ENCODE measurements around the gene IL12A. TPM values are rescaled to one million over a fixed set of nuclear protein-coding genes. Genes with fewer than 3 reads are reported as not detected.

The IL12A gene
- total RNA-seq, 1 experiment from 2014 or later = 1.0 TPM

DNA sequence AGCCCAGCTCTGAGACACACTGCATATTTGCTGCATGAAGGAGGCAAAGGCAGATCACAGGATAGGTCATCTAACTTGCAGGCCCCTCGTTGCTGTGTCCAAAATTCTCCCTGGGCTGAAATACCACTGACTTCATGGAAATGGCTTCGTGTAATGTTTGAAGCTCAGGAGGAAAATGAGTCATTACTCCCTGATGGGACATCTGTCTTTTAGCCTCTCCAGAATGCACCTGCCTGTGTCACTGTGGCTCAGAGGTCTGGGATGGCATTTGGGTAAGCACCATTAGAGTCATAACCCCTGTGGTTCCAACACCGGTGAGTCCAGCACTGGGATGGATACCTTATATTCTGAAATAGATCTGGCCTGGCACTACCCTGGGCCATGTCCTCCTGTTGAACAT, 51.5 kb downstream of the IL12A start:
- ATAC-seq (no peak), DNase-seq (ENCODE audit: low spot score) (no peak)
- ChIA-PET POLR2A (interaction anchor here (0.9 kb wide), 1 partner anchor 9 kb away, joined by 3 read pairs; no protein-coding TSS in a partner anchor), CTCF (interaction anchor here (1.5 kb wide), 1 partner anchor 8 kb away, joined by 4 read pairs; no protein-coding TSS in a partner anchor)
- Mint-ChIP-seq H3K9me3 (peaks cover 23% of the 10 kb centered on the region), H3K4me1 (peaks cover 14% of the 10 kb centered on the region), H3K36me3 (peaks cover 17% of the 10 kb centered on the region), H3K4me3 (peak overlapping the region; percentile 11; the same call in 1 of the 2 replicates), H3K27ac (no peak overlapping the region), H3K27me3 (ENCODE audit: low read depth) (peaks cover 28% of the 10 kb centered on the region)
- TF ChIP-seq, protein P1, sequence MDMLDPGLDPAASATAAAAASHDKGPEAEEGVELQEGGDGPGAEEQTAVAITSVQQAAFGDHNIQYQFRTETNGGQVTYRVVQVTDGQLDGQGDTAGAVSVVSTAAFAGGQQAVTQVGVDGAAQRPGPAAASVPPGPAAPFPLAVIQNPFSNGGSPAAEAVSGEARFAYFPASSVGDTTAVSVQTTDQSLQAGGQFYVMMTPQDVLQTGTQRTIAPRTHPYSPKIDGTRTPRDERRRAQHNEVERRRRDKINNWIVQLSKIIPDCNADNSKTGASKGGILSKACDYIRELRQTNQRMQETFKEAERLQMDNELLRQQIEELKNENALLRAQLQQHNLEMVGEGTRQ (CRISPR knock-in tag; IDR thresholded peaks at IDR 0.05) = no peak
- TF ChIP-seq ZNF138 (CRISPR knock-in tag; conservative IDR thresholded peaks at IDR 0.05) (no peak), CREB1 (CRISPR knock-in tag; IDR thresholded peaks at IDR 0.05) (no peak), FOXJ3 (CRISPR knock-in tag; IDR thresholded peaks at IDR 0.05; ENCODE audit: borderline replicate concordance) (no peak)
- TF ChIP-seq, protein P2, sequence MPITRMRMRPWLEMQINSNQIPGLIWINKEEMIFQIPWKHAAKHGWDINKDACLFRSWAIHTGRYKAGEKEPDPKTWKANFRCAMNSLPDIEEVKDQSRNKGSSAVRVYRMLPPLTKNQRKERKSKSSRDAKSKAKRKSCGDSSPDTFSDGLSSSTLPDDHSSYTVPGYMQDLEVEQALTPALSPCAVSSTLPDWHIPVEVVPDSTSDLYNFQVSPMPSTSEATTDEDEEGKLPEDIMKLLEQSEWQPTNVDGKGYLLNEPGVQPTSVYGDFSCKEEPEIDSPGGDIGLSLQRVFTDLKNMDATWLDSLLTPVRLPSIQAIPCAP (CRISPR knock-in tag; IDR thresholded peaks at IDR 0.05) = no peak
- TF ChIP-seq, protein P3, sequence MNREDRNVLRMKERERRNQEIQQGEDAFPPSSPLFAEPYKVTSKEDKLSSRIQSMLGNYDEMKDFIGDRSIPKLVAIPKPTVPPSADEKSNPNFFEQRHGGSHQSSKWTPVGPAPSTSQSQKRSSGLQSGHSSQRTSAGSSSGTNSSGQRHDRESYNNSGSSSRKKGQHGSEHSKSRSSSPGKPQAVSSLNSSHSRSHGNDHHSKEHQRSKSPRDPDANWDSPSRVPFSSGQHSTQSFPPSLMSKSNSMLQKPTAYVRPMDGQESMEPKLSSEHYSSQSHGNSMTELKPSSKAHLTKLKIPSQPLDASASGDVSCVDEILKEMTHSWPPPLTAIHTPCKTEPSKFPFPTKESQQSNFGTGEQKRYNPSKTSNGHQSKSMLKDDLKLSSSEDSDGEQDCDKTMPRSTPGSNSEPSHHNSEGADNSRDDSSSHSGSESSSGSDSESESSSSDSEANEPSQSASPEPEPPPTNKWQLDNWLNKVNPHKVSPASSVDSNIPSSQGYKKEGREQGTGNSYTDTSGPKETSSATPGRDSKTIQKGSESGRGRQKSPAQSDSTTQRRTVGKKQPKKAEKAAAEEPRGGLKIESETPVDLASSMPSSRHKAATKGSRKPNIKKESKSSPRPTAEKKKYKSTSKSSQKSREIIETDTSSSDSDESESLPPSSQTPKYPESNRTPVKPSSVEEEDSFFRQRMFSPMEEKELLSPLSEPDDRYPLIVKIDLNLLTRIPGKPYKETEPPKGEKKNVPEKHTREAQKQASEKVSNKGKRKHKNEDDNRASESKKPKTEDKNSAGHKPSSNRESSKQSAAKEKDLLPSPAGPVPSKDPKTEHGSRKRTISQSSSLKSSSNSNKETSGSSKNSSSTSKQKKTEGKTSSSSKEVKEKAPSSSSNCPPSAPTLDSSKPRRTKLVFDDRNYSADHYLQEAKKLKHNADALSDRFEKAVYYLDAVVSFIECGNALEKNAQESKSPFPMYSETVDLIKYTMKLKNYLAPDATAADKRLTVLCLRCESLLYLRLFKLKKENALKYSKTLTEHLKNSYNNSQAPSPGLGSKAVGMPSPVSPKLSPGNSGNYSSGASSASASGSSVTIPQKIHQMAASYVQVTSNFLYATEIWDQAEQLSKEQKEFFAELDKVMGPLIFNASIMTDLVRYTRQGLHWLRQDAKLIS (CRISPR knock-in tag; IDR thresholded peaks at IDR 0.05; ENCODE audit: borderline replicate concordance) = no peak

DNA sequence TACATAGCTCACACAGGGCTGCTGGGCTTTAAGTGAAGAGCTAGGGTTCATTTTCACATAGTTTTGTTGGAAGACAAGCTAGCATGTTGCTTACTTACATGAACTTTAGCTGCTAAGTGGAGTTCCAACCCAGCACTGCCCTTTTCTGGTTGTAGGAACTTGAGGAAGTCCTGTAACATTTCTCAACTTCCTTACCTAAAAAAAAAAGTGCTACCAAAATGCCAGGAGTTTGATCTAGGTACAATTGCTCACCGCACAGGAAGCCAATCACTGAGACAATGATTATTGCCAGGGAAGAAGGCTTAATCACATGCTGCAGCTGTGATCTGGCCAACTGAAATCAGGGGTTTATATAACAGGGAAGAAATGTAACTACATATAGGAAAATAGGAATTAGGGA, 52.8 kb downstream of the IL12A start:
- TF ChIP-seq, protein P4, sequence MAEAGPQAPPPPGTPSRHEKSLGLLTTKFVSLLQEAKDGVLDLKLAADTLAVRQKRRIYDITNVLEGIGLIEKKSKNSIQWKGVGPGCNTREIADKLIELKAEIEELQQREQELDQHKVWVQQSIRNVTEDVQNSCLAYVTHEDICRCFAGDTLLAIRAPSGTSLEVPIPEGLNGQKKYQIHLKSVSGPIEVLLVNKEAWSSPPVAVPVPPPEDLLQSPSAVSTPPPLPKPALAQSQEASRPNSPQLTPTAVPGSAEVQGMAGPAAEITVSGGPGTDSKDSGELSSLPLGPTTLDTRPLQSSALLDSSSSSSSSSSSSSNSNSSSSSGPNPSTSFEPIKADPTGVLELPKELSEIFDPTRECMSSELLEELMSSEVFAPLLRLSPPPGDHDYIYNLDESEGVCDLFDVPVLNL (CRISPR knock-in tag; IDR thresholded peaks at IDR 0.05; ENCODE audit: borderline replicate concordance, low read depth) = no peak
- TF ChIP-seq MYBL2 (CRISPR knock-in tag; IDR thresholded peaks at IDR 0.05) = no peak
- TF ChIP-seq ATF1 (CRISPR knock-in tag; IDR thresholded peaks at IDR 0.05) = no peak
- TF ChIP-seq, protein P5, sequence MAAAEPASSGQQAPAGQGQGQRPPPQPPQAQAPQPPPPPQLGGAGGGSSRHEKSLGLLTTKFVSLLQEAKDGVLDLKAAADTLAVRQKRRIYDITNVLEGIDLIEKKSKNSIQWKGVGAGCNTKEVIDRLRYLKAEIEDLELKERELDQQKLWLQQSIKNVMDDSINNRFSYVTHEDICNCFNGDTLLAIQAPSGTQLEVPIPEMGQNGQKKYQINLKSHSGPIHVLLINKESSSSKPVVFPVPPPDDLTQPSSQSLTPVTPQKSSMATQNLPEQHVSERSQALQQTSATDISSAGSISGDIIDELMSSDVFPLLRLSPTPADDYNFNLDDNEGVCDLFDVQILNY (CRISPR knock-in tag; IDR thresholded peaks at IDR 0.05) = no peak
- TF ChIP-seq, protein P1 (CRISPR knock-in tag; IDR thresholded peaks at IDR 0.05) = no peak
- peaks cover 14% of the 10 kb centered on the region for H3K4me1 Mint-ChIP-seq
- DNase-seq (ENCODE audit: low spot score) = no peak
- no peak overlapping the region for H3K27ac Mint-ChIP-seq
- ATAC-seq = no peak
- CTCF ChIA-PET = no interaction called here
- H3K9me3 Mint-ChIP-seq = peaks cover 23% of the 10 kb centered on the region
- peaks cover 17% of the 10 kb centered on the region for H3K36me3 Mint-ChIP-seq
- H3K27me3 Mint-ChIP-seq (ENCODE audit: low read depth) = peaks cover 28% of the 10 kb centered on the region
- no peak overlapping the region for H3K4me3 Mint-ChIP-seq
- POLR2A ChIA-PET = no interaction called here

DNA sequence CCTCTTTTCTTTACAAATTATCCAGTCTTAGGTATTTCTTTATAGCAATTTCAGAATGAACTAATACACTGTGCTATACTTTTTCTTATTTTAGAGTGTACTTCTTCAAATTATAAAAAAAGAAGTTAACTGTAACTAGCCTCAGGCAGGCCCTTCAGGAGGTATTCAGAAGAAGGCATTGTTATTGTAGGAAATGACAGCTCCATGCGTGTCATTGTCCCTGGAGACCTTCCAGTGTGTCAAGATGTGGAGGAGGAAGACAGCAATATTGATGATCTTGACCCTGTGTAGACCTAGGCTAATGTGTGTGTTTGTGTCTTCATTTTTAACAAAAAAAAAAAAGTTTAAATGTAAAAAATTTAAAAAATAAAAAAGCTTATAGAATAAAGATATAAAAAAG, 55.5 kb downstream of the IL12A start:
- Mint-ChIP-seq H3K4me3 (no peak overlapping the region), H3K27ac (no peak overlapping the region), H3K4me1 (peaks cover 8% of the 10 kb centered on the region), H3K36me3 (peaks cover 17% of the 10 kb centered on the region), H3K27me3 (ENCODE audit: low read depth) (peaks cover 14% of the 10 kb centered on the region), H3K9me3 (peaks cover 23% of the 10 kb centered on the region)
- ATAC-seq (no peak), DNase-seq (ENCODE audit: low spot score) (no peak)
- ChIA-PET CTCF (no interaction called here), POLR2A (no interaction called here)
- TF ChIP-seq ZNF396 (CRISPR knock-in tag; IDR thresholded peaks at IDR 0.05; ENCODE audit: borderline replicate concordance) = no peak
- TF ChIP-seq, protein P6, sequence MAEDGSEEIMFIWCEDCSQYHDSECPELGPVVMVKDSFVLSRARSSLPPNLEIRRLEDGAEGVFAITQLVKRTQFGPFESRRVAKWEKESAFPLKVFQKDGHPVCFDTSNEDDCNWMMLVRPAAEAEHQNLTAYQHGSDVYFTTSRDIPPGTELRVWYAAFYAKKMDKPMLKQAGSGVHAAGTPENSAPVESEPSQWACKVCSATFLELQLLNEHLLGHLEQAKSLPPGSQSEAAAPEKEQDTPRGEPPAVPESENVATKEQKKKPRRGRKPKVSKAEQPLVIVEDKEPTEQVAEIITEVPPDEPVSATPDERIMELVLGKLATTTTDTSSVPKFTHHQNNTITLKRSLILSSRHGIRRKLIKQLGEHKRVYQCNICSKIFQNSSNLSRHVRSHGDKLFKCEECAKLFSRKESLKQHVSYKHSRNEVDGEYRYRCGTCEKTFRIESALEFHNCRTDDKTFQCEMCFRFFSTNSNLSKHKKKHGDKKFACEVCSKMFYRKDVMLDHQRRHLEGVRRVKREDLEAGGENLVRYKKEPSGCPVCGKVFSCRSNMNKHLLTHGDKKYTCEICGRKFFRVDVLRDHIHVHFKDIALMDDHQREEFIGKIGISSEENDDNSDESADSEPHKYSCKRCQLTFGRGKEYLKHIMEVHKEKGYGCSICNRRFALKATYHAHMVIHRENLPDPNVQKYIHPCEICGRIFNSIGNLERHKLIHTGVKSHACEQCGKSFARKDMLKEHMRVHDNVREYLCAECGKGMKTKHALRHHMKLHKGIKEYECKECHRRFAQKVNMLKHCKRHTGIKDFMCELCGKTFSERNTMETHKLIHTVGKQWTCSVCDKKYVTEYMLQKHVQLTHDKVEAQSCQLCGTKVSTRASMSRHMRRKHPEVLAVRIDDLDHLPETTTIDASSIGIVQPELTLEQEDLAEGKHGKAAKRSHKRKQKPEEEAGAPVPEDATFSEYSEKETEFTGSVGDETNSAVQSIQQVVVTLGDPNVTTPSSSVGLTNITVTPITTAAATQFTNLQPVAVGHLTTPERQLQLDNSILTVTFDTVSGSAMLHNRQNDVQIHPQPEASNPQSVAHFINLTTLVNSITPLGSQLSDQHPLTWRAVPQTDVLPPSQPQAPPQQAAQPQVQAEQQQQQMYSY (CRISPR knock-in tag; IDR thresholded peaks at IDR 0.05) = no peak
- no peak for TF ChIP-seq ZBTB21 (CRISPR knock-in tag; IDR thresholded peaks at IDR 0.05; ENCODE audit: borderline replicate concordance)
- TF ChIP-seq TEAD4 (CRISPR knock-in tag; IDR thresholded peaks at IDR 0.05) = no peak
- TF ChIP-seq, protein P7, sequence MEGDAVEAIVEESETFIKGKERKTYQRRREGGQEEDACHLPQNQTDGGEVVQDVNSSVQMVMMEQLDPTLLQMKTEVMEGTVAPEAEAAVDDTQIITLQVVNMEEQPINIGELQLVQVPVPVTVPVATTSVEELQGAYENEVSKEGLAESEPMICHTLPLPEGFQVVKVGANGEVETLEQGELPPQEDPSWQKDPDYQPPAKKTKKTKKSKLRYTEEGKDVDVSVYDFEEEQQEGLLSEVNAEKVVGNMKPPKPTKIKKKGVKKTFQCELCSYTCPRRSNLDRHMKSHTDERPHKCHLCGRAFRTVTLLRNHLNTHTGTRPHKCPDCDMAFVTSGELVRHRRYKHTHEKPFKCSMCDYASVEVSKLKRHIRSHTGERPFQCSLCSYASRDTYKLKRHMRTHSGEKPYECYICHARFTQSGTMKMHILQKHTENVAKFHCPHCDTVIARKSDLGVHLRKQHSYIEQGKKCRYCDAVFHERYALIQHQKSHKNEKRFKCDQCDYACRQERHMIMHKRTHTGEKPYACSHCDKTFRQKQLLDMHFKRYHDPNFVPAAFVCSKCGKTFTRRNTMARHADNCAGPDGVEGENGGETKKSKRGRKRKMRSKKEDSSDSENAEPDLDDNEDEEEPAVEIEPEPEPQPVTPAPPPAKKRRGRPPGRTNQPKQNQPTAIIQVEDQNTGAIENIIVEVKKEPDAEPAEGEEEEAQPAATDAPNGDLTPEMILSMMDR (IDR thresholded peaks at IDR 0.05) = no peak

Measured in WTC11 (cell line).